Neural cell (in vitro differentiated cells): ENCODE results near the gene SPC24. TPM values are rescaled to one million over a fixed set of nuclear protein-coding genes. Genes with fewer than 3 reads are reported as not detected.
"Not testable (repeated sequence)": the region's sequence is repeated elsewhere in the genome, so short reads cannot be mapped to it uniquely, and the experiment has no call there.

ENCODE experiments used
- H2AFZ ChIP-seq: fragments of 200-600, 300-800 bp; sonication (generic), shearing (Covaris generic); 2 replicates; pipeline ENCODE4 v1.6.0; 2014; ENCODE audit warnings: low read depth, mild to moderate bottlenecking, antibody characterized with exemption, low read length, moderate library complexity
- H3F3A ChIP-seq: fragments of 200-600 bp; shearing (Covaris generic); 2 replicates; pipeline ENCODE4 v1.6.1; 2016; ENCODE audit warnings: mild to moderate bottlenecking, moderate library complexity, mixed read lengths, antibody characterized with exemption, low read length; ENCODE audit not compliant: insufficient read depth, poor library complexity, severe bottlenecking
- H3K27ac ChIP-seq: fragments of 200-600, 300-800 bp; sonication (generic), shearing (Covaris generic); 2 replicates; pipeline ENCODE4 v1.5.1; 2014; ENCODE audit warnings: mild to moderate bottlenecking, low read length, moderate library complexity
- H3K27me3 ChIP-seq: fragments of 300-800, 200-600 bp; sonication (generic), shearing (Covaris generic); 2 replicates; pipeline ENCODE4 v1.6.0; 2014; ENCODE audit warnings: mild to moderate bottlenecking, low read depth, low read length, moderate library complexity; ENCODE audit not compliant: insufficient read depth
- H3K36me3 ChIP-seq: fragments of 300-800, 200-600 bp; sonication (generic), shearing (Covaris generic); 2 replicates; pipeline ENCODE4 v1.5.1; 2014; ENCODE audit warnings: mild to moderate bottlenecking, antibody characterized with exemption, low read length, moderate library complexity; ENCODE audit not compliant: insufficient read depth
- H3K4me2 ChIP-seq: fragments of 300-800, 200-600 bp; sonication (generic), shearing (Covaris generic); 2 replicates; pipeline ENCODE4 v1.6.0; 2014; ENCODE audit warnings: mild to moderate bottlenecking, low read length
- H3K4me3 ChIP-seq: fragments of 300-800, 200-600 bp; sonication (generic), shearing (Covaris generic); 2 replicates; pipeline ENCODE4 v1.5.1; 2014; ENCODE audit warnings: mild to moderate bottlenecking, low read length, moderate library complexity
- H3K79me2 ChIP-seq: fragments of 200-600 bp; shearing (Covaris generic); replicated peaks from 2 replicates; pipeline ENCODE4 v1.6.0; 2014; ENCODE audit warnings: mild to moderate bottlenecking, low read length, moderate library complexity; ENCODE audit not compliant: insufficient read depth
- H3K9ac ChIP-seq: fragments of 300-800, 200-600 bp; sonication (generic), shearing (Covaris generic); 2 replicates; pipeline ENCODE4 v1.6.1; 2016; ENCODE audit warnings: mild to moderate bottlenecking, low read length, mixed read lengths
- H3K9me2 ChIP-seq: fragments of 200-600 bp; shearing (Covaris generic); 2 replicates; pipeline ENCODE4 v1.6.1; 2016; ENCODE audit warnings: mild to moderate bottlenecking, low read length, mixed read lengths; ENCODE audit not compliant: insufficient read depth
- H3K9me3 ChIP-seq: fragments of 200-600, 300-800 bp; sonication (generic), shearing (Covaris generic); 2 replicates; pipeline ENCODE4 v1.6.1; 2016; ENCODE audit warnings: mild to moderate bottlenecking, mixed run types, low read length, moderate library complexity, mixed read lengths
- H4K20me1 ChIP-seq: fragments of 200-600 bp; shearing (Covaris generic); 2 replicates; pipeline ENCODE4 v1.6.1; 2016; ENCODE audit warnings: mild to moderate bottlenecking, mixed run types; ENCODE audit not compliant: insufficient read depth
- CTCF ChIP-seq: fragments of 450-650 bp; IDR thresholded peaks from 2 replicates; pipeline ENCODE4 v1.5.1; 2014; ENCODE audit warnings: antibody characterized with exemption, mild to moderate bottlenecking, moderate library complexity; ENCODE audit not compliant: poor library complexity, severe bottlenecking
- EP300 ChIP-seq: fragments of 450-650 bp; conservative IDR thresholded peaks from 2 replicates; pipeline ENCODE4 v1.6.1; 2014; ENCODE audit warnings: antibody characterized with exemption, mild to moderate bottlenecking, moderate library complexity; ENCODE audit not compliant: poor library complexity, severe bottlenecking
- EZH2 ChIP-seq: fragments of 200-600, 300-800 bp; shearing (Covaris generic), sonication (generic); IDR thresholded peaks from 2 replicates; pipeline ENCODE4 v1.6.1; 2014; ENCODE audit warnings: antibody characterized with exemption, low read length, borderline replicate concordance, mild to moderate bottlenecking; ENCODE audit not compliant: insufficient read depth, poor library complexity, severe bottlenecking
- MXI1 ChIP-seq: fragments of 450-650 bp; conservative IDR thresholded peaks from 2 replicates; pipeline ENCODE4 v1.6.1; 2014; ENCODE audit warnings: antibody characterized with exemption, mild to moderate bottlenecking; ENCODE audit not compliant: poor library complexity, severe bottlenecking
- POLR2AphosphoS5 ChIP-seq: IDR thresholded peaks from 2 replicates; pipeline ENCODE4 v1.6.1; 2012
- RAD21 ChIP-seq: fragments of 450-650 bp; conservative IDR thresholded peaks from 2 replicates; pipeline ENCODE4 v1.6.1; 2014; ENCODE audit warnings: antibody characterized with exemption, mild to moderate bottlenecking, moderate library complexity
- REST ChIP-seq: IDR thresholded peaks from 2 replicates; pipeline ENCODE4 v1.6.1; 2012; ENCODE audit warnings: borderline replicate concordance
- SMC3 ChIP-seq: fragments of 450-650 bp; conservative IDR thresholded peaks from 2 replicates; pipeline ENCODE4 v1.6.1; 2014; ENCODE audit warnings: antibody characterized with exemption, mild to moderate bottlenecking, moderate library complexity; ENCODE audit not compliant: poor library complexity
- TAF1 ChIP-seq: IDR thresholded peaks from 2 replicates; pipeline ENCODE4 v1.6.1; 2012; ENCODE audit warnings: low read depth
- polyA plus RNA-seq: library from polyadenylated mRNA; depleted of rRNA; stranded (reverse); fragments of >200 nt; gene quantifications from 2 replicates; pipeline ENCODE4 v1.2.3, GENCODE V29; 2014

The SPC24 gene
- polyA plus RNA-seq, 1 donor from 2014 or later, result 0.40 TPM

- no peaks in the 10 kb centered on the region for H3K9me2 ChIP-seq
- H3K9ac ChIP-seq, result no peak overlapping the region
- no peaks in the 10 kb centered on the region for H3F3A ChIP-seq
- no peaks in the 10 kb centered on the region for H3K9me3 ChIP-seq
- no peaks in the 10 kb centered on the region for H3K27me3 ChIP-seq
- no peaks in the 10 kb centered on the region for H4K20me1 ChIP-seq
- H3K36me3 ChIP-seq, result no peaks in the 10 kb centered on the region
- no peak overlapping the region for H3K27ac ChIP-seq
- H2AFZ ChIP-seq, result no peak overlapping the region
- no peaks in the 10 kb centered on the region for H3K79me2 ChIP-seq
- H3K4me2 ChIP-seq, result no peak overlapping the region
- TF ChIP-seq CTCF (no peak), REST (no peak), TAF1 (no peak), MXI1 (no peak), RAD21 (no peak), SMC3 (no peak), POLR2AphosphoS5 (peak; percentile 5), EP300 (no peak)
- H3K4me3 ChIP-seq, result no peak overlapping the region
Measured at GRCh38 chr19:11106477-11106876, 49.1 kb downstream of the SPC24 start.

GRCh38 chr19:11105014-11105636, 50.5 kb downstream of the SPC24 start:
- Histone ChIP-seq H3K27ac (no peak overlapping the region), H3K9me2 (no peaks in the 10 kb centered on the region), H3K4me3 (no peak overlapping the region), H3K36me3 (no peaks in the 10 kb centered on the region), H2AFZ (no peak overlapping the region), H3F3A (no peaks in the 10 kb centered on the region), H3K79me2 (peaks cover 9% of the 10 kb centered on the region), H3K4me2 (no peak overlapping the region), H3K9ac (no peak overlapping the region), H4K20me1 (no peaks in the 10 kb centered on the region), H3K9me3 (no peaks in the 10 kb centered on the region), H3K27me3 (no peaks in the 10 kb centered on the region)
- TF ChIP-seq EZH2 (no peak), EP300 (no peak), CTCF (no peak), RAD21 (no peak), POLR2AphosphoS5 (peak; percentile 7), MXI1 (no peak)

- H3K79me2 ChIP-seq, result peaks cover 23% of the 10 kb centered on the region
Measured at GRCh38 chr19:11103667-11104066, 51.9 kb downstream of the SPC24 start.

More at GRCh38 chr19:11103667-11104066, 51.9 kb downstream of the SPC24 start:
- not testable (repeated sequence) for H3K27me3 ChIP-seq, H2AFZ ChIP-seq, H3K9me2 ChIP-seq, H3F3A ChIP-seq, H3K4me3 ChIP-seq, H3K9ac ChIP-seq, H3K9me3 ChIP-seq, H3K4me2 ChIP-seq, H3K36me3 ChIP-seq, H4K20me1 ChIP-seq, H3K27ac ChIP-seq
